GM21619 (cell line): ENCODE data around the gene TEX51.

Experiments used
- ATAC-seq: cut with Tn5 transposase; IDR thresholded peaks from one replicate; pipeline ENCODE4 v1.9.1; 2021; ENCODE audit not compliant: unreplicated experiment

Gene TEX51

DNA sequence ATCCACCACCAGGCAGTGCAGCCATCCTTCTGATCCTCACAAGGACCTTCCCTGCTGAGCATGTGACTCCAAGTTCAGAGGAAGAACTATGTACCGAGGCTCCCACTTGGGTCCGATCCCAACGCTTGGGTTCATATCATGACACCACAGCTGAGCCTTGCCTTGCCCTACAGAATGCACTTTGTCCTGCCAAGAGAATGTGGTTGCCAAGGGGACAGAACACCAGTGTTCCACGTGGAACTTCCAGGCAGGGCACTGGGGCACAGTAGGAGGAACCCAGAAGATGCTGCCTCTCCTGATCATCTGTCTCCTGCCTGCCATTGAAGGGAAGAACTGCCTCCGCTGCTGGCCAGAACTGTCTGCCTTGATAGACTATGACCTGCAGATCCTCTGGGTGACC is at the start of gene TEX51:
Gene TEX51, plus strand, starts transcription at position 255 of the 400 bp plus-strand sequence. Its CDS starts 29 bp downstream, at position 284.
- no peak for ATAC-seq

GRCh38 chr2:126849054-126849453 is 49.6 kb upstream of the TEX51 start:
- no peak for ATAC-seq

DNA sequence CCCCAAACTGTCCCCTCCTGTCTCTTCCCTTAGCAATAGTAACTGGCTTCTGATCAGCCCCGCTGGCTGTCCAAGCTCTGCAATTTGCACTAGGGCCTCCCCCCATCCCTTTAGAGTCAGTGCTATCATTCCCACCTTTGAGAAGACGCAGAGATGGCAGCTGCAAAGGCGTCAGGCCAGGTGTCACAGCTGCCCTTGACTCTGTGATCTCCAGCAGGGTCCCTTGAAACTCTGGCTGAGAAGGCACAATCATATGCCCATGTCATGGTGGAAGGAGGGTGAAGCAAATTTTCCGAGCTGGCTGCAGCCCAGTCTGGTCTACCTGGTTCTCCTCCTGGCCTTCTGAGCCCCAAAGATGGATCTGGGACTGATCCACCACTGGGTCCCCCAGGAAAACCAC is 49.2 kb upstream of the TEX51 start:
- no peak for ATAC-seq

- ATAC-seq: no peak
Measured at GRCh38 chr2:126849991-126850535, 48.6 kb upstream of the TEX51 start.

- ATAC-seq: no peak
Measured at GRCh38 chr2:126850940-126851339, 47.8 kb upstream of the TEX51 start.

DNA sequence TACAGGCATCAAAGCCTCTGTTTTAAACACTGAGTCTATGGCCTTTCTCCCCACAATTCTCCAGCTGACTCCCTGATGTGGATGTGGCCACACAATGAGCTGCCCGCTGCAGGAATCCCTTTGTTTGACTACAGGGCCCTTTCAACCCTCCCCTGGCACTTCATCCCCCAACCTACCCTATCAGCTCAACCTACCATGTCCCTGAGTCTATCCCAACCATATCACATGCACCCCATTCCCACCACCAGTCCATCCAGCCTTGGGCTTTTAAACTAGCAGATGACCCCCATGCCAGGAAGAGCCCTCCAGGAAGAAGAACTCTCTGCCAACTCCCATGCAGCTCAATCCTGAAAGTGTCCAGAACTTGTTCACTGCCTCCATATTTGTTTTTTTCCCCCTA is 46.9 kb upstream of the TEX51 start:
- no peak for ATAC-seq

GRCh38 chr2:126852361-126852760 is 46.3 kb upstream of the TEX51 start:
- ATAC-seq: no peak

DNA sequence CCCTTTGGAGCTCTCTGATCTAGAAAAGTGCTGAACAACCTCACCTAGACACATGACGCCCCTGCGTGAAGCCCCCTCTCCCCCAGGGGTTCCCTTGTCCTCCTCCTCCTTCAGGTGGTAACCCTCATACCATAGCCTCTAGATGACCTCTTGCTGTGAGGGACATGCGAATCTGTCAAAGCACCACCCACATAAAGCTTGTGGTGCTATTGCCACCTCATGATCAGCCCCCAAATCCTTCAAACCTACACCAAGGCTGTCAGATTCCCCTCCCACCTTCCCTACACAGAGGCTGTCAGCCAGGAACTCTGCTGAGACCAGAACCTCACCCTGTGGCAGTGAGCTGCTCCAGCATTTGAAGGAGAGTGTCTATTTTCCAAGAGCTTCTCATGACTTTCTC is 43.1 kb upstream of the TEX51 start:
- ATAC-seq: no peak

- no peak for ATAC-seq
Measured at GRCh38 chr2:126856403-126856802, 42.3 kb upstream of the TEX51 start.

GRCh38 chr2:126857502-126857901 is 41.2 kb upstream of the TEX51 start:
- no peak for ATAC-seq

- ATAC-seq: no peak
Measured at GRCh38 chr2:126858013-126858412, 40.7 kb upstream of the TEX51 start.

DNA sequence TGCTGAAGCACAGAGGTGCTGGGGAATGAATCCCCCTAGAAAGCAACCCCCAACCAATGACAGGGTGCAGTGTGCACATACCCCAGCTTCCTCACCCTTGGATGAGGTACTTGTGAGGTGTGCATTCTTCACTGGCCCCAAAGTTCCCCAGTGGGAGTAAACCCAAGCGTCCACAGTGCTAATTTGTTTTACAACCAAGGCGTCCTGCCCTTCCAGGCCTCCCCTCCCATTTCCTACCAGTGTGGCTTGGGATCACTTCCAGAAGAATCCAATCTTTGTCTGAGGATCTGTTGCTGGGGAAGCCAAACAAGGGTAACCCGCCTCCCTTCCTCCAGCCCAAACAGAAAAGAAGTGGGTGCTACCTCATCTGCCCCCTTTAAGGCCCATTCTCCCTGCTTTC is 40.3 kb upstream of the TEX51 start:
- ATAC-seq: no peak

DNA sequence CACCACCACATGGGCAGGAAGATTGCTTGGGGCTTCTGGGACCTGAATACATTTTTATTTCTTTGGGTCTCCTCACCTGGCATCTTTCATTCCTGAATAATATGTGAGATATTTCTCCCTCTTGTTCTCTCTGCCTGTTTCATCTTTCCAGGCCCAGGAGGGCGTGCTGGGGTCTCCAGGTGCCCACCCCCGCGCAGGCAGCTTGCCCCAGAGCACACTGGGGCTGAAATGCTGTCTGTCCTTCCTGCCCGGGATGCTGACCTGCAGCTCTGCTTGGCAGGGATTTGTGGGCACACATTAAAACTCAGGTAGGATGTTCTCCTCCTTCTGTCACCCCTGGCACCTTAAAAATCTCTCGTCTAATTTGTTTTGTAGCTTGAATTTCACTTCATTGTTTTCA is 39.7 kb upstream of the TEX51 start:
- no peak for ATAC-seq

GRCh38 chr2:126859631-126860030 is 39.1 kb upstream of the TEX51 start:
- no peak for ATAC-seq

GRCh38 chr2:126860385-126860784 is 38.3 kb upstream of the TEX51 start:
- ATAC-seq: no peak

DNA sequence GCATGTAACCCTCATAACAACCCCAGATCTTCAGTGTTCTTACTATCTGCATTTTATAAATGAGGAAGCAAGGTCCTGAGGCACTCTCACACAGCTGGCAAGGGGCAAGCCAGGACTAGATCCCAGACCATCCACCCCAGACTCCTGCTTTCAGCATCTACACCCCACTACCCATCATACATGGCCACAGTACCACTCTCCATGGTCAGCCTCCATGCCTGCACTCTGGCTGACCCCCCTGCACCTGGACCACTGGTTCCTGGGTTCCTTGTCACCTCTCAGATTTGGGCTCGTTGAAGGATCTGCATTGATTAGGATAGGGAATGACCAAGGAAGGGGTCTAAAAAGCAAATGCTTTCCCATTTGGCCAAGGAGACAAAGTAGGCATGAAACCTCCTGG is 36.0 kb upstream of the TEX51 start:
- no peak for ATAC-seq

DNA sequence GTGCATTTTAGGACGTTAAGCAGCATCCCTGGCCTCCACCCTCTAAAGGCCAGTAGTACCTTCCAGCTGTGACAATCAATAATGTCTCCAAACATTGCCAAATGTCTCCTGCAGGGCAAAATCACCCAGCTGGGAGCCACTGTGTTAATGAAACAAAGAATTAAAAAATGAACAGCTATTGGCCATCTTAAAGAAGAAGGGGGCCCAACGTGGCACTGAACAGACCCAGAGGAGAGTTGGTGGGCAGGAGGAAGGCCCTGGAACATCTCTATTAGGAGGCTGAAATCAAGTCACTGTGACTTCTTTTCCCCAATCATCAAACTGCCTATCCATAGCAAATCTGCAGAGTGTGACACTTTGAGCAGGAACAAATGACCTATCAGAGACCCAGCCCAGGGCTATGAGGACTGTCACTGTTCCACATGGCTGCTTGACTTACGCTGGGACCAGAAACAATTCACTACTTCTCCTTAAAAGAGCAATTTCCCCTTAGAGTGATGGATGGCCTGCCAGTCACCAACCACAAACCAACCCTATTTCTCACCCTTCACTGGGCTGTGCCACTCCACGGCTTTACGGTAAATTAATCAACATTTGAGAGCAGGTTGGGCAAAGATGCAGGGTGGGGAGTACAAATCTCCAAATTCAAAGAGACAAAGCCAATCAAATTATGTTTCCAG is 35.2 kb upstream of the TEX51 start:
- no peak for ATAC-seq

DNA sequence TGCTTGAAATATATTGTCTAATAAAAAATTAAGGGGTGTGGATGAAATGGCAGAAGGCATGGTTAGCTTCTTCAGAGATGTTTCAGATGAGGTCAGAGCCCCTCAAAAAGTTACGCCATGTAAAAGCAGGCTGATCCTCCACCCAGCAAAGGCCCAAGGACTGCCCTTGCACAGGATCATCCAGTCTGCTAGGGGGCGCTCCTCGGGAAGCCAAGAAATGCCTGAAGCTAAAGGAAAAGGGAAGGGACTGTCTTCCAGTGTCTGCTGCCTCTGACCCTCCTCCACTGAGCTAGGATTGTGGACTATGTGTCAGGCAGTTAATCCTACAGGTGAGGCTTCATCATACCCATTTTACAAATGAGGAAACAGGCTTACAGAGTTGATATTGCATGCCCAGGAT is 33.8 kb upstream of the TEX51 start:
- no peak for ATAC-seq

- no peak for ATAC-seq
Measured at GRCh38 chr2:126866451-126866850, 32.2 kb upstream of the TEX51 start.

GRCh38 chr2:126874961-126875360 is 23.7 kb upstream of the TEX51 start:
- no peak for ATAC-seq

DNA sequence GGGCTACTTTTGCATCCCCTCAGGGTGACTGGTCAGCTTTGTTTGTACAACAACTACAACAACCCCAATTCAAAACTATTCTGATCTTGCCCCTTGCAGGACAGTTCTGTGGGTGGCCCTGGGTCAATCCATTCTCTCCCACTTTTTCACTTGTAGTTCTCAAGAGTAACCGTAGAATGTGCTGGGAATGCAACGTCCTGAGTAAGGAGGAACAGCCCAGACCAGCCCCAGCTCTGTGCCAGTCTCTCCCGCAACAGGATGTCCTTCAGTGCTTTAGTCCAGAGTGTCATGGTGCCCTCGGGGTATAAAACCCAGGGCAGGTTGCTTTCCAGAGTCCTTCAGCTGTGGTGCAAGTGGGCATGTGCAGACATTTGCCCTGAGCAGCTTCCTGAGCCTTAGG is 22.1 kb upstream of the TEX51 start:
- no peak for ATAC-seq

GRCh38 chr2:126877041-126877440 is 21.6 kb upstream of the TEX51 start:
- ATAC-seq: no peak
